ENCODE data around the gene MYO9B. TPM values are rescaled to one million over a fixed set of nuclear protein-coding genes. Genes with fewer than 3 reads are reported as not detected.

The MYO9B gene
- total RNA-seq, 1 experiment from 2014 or later, result 58.6 TPM

GRCh38 chr19:17037184-17037583 is 38.4 kb upstream of the MYO9B start:
- Histone ChIP-seq H3K23me2 (ENCODE audit: insufficient read length, low read depth, low read length, poor library complexity, severe bottlenecking) (no peaks in the 10 kb centered on the region), H3K56ac (ENCODE audit: insufficient read length, low read depth, low read length) (no peak overlapping the region), H4K5ac (ENCODE audit: insufficient read length, low read depth, low read length) (no peak overlapping the region), H3K79me2 (ENCODE audit: insufficient read depth, low read length) (no peaks in the 10 kb centered on the region), H3K4me1 (ENCODE audit: insufficient read depth, low read length) (no peaks in the 10 kb centered on the region), H3T11ph (ENCODE audit: low read length) (no peak overlapping the region), H3K9ac (ENCODE audit: extremely low read depth, insufficient read length, low read length) (no peak overlapping the region), H2BK12ac (ENCODE audit: insufficient read length, low read depth, low read length) (no peak overlapping the region), H2BK5ac (ENCODE audit: insufficient read length, low read length) (no peak overlapping the region), H3K27me3 (ENCODE audit: insufficient read depth, low read length) (no peaks in the 10 kb centered on the region), H3K79me1 (ENCODE audit: insufficient read depth, low read depth, low read length, poor library complexity, severe bottlenecking) (no peaks in the 10 kb centered on the region), H3K14ac (ENCODE audit: insufficient read depth, low read length) (no peak overlapping the region), H3K18ac (ENCODE audit: insufficient read length, low read depth, low read length) (no peak overlapping the region), H3K27ac (ENCODE audit: insufficient read length, low read depth, low read length) (no peak overlapping the region), H3K4ac (ENCODE audit: low read depth, low read length) (no peak overlapping the region), H3K9me3 (ENCODE audit: control insufficient read depth, low read depth, low read length) (no peaks in the 10 kb centered on the region), H3K4me2 (ENCODE audit: insufficient read depth, insufficient read length, low read length) (no peak overlapping the region), H4K8ac (replicated peaks; ENCODE audit: insufficient read length, low read depth, low read length) (no peak overlapping the region), H3K23ac (ENCODE audit: insufficient read length, low read depth, low read length) (no peak overlapping the region), H4K20me1 (ENCODE audit: control insufficient read depth, insufficient read depth, insufficient read length) (no peaks in the 10 kb centered on the region), H4K91ac (ENCODE audit: insufficient read length, low read depth, low read length) (no peak overlapping the region), H2BK20ac (ENCODE audit: low read depth, low read length, poor library complexity, severe bottlenecking) (no peak overlapping the region), H2AK5ac (ENCODE audit: insufficient read length, low read length) (no peak overlapping the region), H2AFZ (ENCODE audit: low read length) (no peak overlapping the region), H2BK120ac (ENCODE audit: low read depth, low read length, poor library complexity, severe bottlenecking) (no peak overlapping the region), H2BK15ac (ENCODE audit: low read depth, low read length) (no peak overlapping the region)
- no peak overlapping the region for H3K27ac Mint-ChIP-seq
- no peaks in the 10 kb centered on the region for H3K9me3 Mint-ChIP-seq
- no peak for DNase-seq
- TF ChIP-seq CTCF (conservative IDR thresholded peaks at IDR 0.05), result no peak
- H3K4me1 Mint-ChIP-seq, result peaks cover 2 to 6% of the 10 kb centered on the region in 2 experiments; a peak in 2 of 4 replicates
- no peaks in the 10 kb centered on the region for H3K36me3 Mint-ChIP-seq (ENCODE audit: insufficient read depth in 1 of 3, low read depth in 3 of 3)
- peaks cover 3% of the 10 kb centered on the region for H3K27me3 Mint-ChIP-seq (ENCODE audit: low read depth)
- no CpG with 5 or more reads among the region's 6 CpGs for WGBS (ENCODE audit: extremely low coverage, insufficient read length, low lambda C conversion rate)
- no peak overlapping the region for H3K4me3 Mint-ChIP-seq
